GM21825 (cell line): Measurements from ENCODE around the gene SPSB2.
"Not testable (repeated sequence)": the region's sequence is repeated elsewhere in the genome, so short reads cannot be mapped to it uniquely, and the experiment has no call there.

ENCODE experiments used
- ATAC-seq: cut with Tn5 transposase; IDR thresholded peaks from one replicate; pipeline ENCODE4 v1.9.1; 2021; ENCODE audit warnings: mild to moderate bottlenecking, moderate library complexity; ENCODE audit not compliant: unreplicated experiment

Gene SPSB2

GRCh38 chr12:6902448-6902847 is 29.3 kb upstream of the SPSB2 start:
- no peak for ATAC-seq

- ATAC-seq = no peak
Observed at GRCh38 chr12:6899837-6900519, 26.9 kb upstream of the SPSB2 start.

- no peak for ATAC-seq
Observed at GRCh38 chr12:6899427-6899826, 26.3 kb upstream of the SPSB2 start.

- ATAC-seq = no peak
Observed at GRCh38 chr12:6896846-6897435, 23.8 kb upstream of the SPSB2 start.

GRCh38 chr12:6894321-6894720 is 21.2 kb upstream of the SPSB2 start:
- no peak for ATAC-seq

- ATAC-seq = not testable (repeated sequence)
Observed at GRCh38 chr12:6892683-6893082, 19.6 kb upstream of the SPSB2 start.

GRCh38 chr12:6891646-6892001 is 18.5 kb upstream of the SPSB2 start:
- peak; percentile 2 for ATAC-seq

- peak; percentile 93 for ATAC-seq
Observed at GRCh38 chr12:6890789-6891645, 17.9 kb upstream of the SPSB2 start.

GRCh38 chr12:6889775-6890573 is 16.9 kb upstream of the SPSB2 start:
- not testable (repeated sequence) for ATAC-seq

GRCh38 chr12:6888794-6889193 is 15.7 kb upstream of the SPSB2 start:
- not testable (repeated sequence) for ATAC-seq

- no peak for ATAC-seq
Observed at GRCh38 chr12:6888360-6888759, 15.3 kb upstream of the SPSB2 start.

- ATAC-seq = no peak
Observed at GRCh38 chr12:6887460-6887859, 14.4 kb upstream of the SPSB2 start.

GRCh38 chr12:6886206-6886999 is 13.3 kb upstream of the SPSB2 start:
- ATAC-seq = not testable (repeated sequence)

GRCh38 chr12:6884539-6884938 is 11.4 kb upstream of the SPSB2 start:
- no peak for ATAC-seq

- no peak for ATAC-seq
Observed at GRCh38 chr12:6883683-6884082, 10.6 kb upstream of the SPSB2 start.

GRCh38 chr12:6883252-6883651 is 10.1 kb upstream of the SPSB2 start:
- no peak for ATAC-seq

GRCh38 chr12:6879824-6880223 is 6.7 kb upstream of the SPSB2 start:
- ATAC-seq = not testable (repeated sequence)

GRCh38 chr12:6874015-6874368 is 889 bp upstream of the SPSB2 start:
- ATAC-seq = not testable (repeated sequence)

GRCh38 chr12:6872073-6873048 is 742 bp downstream of the SPSB2 start:
- peak; percentile 39 for ATAC-seq
